ENCODE measurements around the gene CAPRIN1. TPM values are rescaled to one million over a fixed set of nuclear protein-coding genes. Genes with fewer than 3 reads are reported as not detected.

Gene CAPRIN1
- total RNA-seq (2014; rRNA removed; shearing (Covaris generic); ENCODE audit: low replicate concordance) = 199 and 235 TPM in 2 replicates

DNA sequence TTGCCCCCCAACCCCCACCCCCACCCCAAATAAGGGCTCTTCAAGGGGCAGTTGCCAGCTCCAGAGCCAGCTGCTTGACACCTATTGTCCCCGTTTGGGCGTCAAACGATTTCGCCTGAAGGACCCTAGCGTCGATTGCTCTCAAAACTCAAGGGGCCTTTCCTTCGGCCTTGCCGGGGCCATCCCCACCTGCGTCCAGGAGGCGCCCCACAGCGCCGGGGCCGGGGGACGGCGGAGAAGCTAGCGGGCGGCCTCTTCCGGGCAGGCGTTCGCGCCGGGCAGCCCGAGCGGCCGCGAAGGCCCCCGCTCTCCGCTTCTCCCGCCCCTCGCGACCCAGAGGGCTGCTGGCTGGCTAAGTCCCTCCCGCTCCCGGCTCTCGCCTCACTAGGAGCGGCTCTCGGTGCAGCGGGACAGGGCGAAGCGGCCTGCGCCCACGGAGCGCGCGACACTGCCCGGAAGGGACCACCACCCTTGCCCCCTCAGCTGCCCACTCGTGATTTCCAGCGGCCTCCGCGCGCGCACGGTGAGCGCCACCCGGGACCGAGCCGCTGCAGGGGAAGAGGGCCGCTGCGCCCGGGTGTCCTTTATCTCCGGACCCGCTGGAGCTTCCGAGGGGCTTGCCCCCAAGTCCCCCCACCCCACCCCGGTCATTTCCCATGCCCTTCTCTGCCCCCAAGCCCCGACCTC lies at the start of gene CAPRIN1:
Gene CAPRIN1 (plus strand): TSS at position 383 of the 687 bp plus-strand sequence. CDS start 690 bp downstream, outside the sequence.
- no peaks in the 10 kb centered on the region for H3K27me3 ChIP-seq
- no peaks in the 10 kb centered on the region for H3K9me3 ChIP-seq
- peak; percentile 90 for DNase-seq
- peaks cover 43% of the 10 kb centered on the region for H3K36me3 ChIP-seq
- peak within 1 kb of the TSS; percentile 91 for H3K4me3 ChIP-seq

DNA sequence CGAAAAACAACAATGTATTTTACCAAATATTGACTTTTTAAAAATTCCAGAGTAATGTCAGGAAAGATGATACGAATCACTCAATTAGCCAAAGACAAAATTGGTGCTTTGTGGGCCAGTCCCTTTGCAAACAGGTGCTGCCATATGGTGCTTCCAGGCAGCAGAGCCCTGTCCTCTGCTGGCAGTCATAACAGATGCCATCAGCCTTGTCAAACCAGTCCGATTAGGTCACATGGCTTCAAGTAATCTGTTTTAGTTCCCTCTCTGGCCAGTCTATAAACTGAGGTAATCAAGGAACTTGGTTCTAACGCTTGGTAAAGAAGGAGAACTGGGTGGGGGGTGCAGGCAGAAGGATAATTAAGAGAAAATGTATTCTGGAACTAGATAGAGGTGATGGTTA lies 49.1 kb upstream of the CAPRIN1 start:
- Histone ChIP-seq H3K4me3 (no peak overlapping the region), H3K9me3 (no peaks in the 10 kb centered on the region), H3K27me3 (peaks cover 3% of the 10 kb centered on the region; the same call in 1 of the 2 replicates), H3K36me3 (no peaks in the 10 kb centered on the region)
- DNase-seq = no peak

GRCh38 chr11:34004236-34004635 lies 47.3 kb upstream of the CAPRIN1 start:
- no peaks in the 10 kb centered on the region for H3K36me3 ChIP-seq
- DNase-seq = no peak

GRCh38 chr11:34006876-34007275 lies 44.7 kb upstream of the CAPRIN1 start:
- no peaks in the 10 kb centered on the region for H3K9me3 ChIP-seq
- no peak for DNase-seq
- H3K27me3 ChIP-seq = peaks cover 3% of the 10 kb centered on the region; the same call in 1 of the 2 replicates
- no peak overlapping the region for H3K4me3 ChIP-seq
- no peaks in the 10 kb centered on the region for H3K36me3 ChIP-seq

More at GRCh38 chr11:34004236-34004635, 47.3 kb upstream of the CAPRIN1 start:
- Histone ChIP-seq H3K27me3 (peaks cover 3% of the 10 kb centered on the region; the same call in 1 of the 2 replicates), H3K9me3 (no peaks in the 10 kb centered on the region), H3K4me3 (no peak overlapping the region)

DNA sequence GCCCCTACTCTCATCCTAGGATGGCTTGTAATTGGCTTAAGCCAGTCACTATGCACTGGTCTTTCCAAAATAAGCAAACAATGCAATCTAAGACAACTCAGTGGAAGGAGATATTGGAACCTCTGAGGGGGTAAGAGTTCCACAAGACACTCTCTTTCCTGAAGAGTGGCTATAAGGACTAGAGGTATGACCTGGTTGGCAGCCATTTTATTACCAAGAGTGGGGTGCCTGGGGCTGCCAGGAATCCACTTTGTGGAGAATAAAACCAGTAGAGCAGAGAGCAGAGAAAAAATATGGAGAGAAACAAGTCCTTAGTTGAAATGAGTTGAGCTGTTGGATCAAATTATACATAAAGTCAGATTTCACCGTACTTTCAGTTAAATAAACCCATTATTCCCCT lies 38.8 kb upstream of the CAPRIN1 start:
- no peaks in the 10 kb centered on the region for H3K36me3 ChIP-seq
- H3K27me3 ChIP-seq = no peaks in the 10 kb centered on the region
- no peak overlapping the region for H3K4me3 ChIP-seq
- DNase-seq = no peak
- H3K9me3 ChIP-seq = peaks cover 3% of the 10 kb centered on the region

DNA sequence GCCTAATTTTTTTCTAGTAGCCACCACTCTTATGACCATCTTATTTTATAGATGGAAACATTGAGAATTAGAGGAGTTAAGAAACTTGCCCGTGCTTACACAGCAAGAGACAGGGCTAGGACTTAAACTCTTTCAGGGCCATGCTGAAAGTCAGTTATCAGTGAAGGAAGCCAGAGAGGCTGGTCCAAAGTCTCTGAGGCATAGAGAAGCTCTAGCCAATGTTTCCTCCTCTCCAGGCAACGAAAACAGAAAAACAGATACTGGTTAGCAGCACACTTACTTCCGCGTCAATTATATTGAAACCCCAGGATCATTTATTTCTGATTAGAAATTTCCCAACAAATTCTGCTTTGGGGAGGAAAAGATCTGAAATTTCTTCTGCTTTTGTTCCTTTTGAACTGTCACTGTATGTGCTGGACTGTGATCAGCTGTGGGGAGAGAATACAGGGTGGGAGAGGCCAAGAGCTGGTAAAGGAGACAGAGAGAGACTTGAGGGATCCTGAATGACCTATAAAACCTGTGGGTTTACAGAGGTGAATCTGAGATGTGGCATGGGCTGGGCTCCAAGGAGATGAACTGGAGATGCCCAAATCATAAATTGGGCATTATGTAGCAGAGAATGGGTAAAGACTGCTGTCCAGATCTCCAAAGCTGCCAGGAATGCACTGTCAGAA lies 37.5 kb upstream of the CAPRIN1 start:
- H3K9me3 ChIP-seq = peaks cover 3% of the 10 kb centered on the region
- no peaks in the 10 kb centered on the region for H3K27me3 ChIP-seq
- no peak for DNase-seq
- no peaks in the 10 kb centered on the region for H3K36me3 ChIP-seq
- H3K4me3 ChIP-seq = no peak overlapping the region

GRCh38 chr11:34021977-34022735 lies 29.4 kb upstream of the CAPRIN1 start:
- Histone ChIP-seq H3K4me3 (no peak overlapping the region), H3K9me3 (peaks cover 2% of the 10 kb centered on the region), H3K27me3 (no peaks in the 10 kb centered on the region), H3K36me3 (no peaks in the 10 kb centered on the region)
- DNase-seq = no peak

DNA sequence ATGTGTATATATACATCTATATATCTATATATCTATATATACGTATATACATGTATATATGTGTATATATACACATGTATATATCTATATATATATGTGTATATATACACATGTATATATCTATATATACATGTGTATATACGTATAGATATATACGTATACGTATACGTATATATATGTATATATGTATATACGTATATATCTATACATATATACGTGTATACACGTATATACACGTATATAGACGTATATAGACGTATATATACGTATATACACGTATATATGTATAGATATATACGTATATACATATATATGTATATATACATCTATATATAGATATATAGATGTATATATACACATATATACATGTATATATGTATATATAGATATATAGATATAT lies 25.1 kb upstream of the CAPRIN1 start:
- no peak overlapping the region for H3K4me3 ChIP-seq
- peaks cover 2% of the 10 kb centered on the region for H3K9me3 ChIP-seq
- no peaks in the 10 kb centered on the region for H3K36me3 ChIP-seq
- no peak for DNase-seq
- no peaks in the 10 kb centered on the region for H3K27me3 ChIP-seq

DNA sequence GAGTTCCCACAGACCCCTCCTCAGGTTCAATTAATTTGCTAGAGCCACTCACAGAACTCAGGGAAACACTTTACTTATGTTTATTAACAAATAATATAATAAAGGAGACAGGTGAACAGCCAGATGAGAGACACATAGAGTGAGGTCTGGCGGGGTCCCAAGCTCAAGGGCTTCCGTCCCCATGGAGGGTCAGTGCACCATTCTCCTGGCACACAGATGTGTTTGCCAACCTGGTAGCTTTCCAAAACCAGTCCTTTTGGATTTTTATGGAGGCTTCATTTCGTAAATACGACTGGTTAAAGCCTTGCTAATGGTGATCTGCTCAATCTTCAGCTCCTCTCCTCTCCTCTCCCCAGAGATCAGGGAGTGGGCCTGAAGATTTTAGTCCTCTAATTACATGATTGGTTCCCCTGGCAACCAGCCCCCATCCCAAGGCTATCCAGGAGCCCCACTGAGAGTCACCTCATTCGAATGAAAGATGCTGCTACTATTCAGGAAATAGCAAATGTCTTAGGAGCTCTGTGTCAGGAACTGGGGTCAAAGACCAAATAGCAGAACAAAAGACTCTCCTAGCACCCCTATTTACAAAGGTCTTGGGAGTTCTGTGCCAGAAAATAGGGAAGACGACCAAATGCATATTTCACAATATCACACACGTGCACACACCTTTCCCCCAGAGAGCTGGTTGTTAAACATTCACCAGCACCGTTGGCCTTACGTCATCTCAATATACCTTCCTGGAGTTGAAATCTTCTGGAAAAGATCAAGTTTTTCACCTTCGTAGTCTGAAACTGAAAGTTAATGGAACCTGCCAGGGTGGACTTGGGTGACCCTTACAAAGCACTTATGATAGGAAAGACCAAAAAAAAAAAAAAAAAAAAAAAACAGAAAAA lies 23.8 kb upstream of the CAPRIN1 start:
- no peak overlapping the region for H3K4me3 ChIP-seq
- H3K36me3 ChIP-seq = no peaks in the 10 kb centered on the region
- DNase-seq = no peak
- no peaks in the 10 kb centered on the region for H3K9me3 ChIP-seq
- H3K27me3 ChIP-seq = no peaks in the 10 kb centered on the region

GRCh38 chr11:34028425-34028824 lies 23.1 kb upstream of the CAPRIN1 start:
- H3K36me3 ChIP-seq = no peaks in the 10 kb centered on the region
- peak; percentile 93 for DNase-seq
- no peaks in the 10 kb centered on the region for H3K27me3 ChIP-seq
- no peaks in the 10 kb centered on the region for H3K9me3 ChIP-seq
- H3K4me3 ChIP-seq = no peak overlapping the region

DNA sequence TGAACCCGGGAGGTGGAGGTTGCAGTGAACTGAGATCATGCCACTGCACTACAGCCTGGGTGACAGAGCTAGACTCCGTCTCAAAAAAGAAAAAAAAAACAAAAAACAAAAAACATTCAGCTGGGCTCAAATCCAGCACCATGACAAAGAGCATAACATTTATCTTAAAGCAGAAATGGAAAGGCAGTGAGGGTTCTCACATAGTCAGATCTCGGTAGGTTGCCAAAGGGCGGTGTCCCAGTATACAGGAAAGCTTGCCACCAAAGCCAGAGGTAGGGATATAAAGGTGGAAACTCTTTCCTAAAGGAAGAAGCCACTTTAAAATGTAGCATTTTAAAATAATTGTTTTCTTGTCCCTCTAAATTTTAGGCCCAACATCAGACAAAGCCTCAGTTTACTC lies 22.4 kb upstream of the CAPRIN1 start:
- H3K9me3 ChIP-seq = no peaks in the 10 kb centered on the region
- no peak overlapping the region for H3K4me3 ChIP-seq
- no peaks in the 10 kb centered on the region for H3K27me3 ChIP-seq
- peak; percentile 82 for DNase-seq
- H3K36me3 ChIP-seq = no peaks in the 10 kb centered on the region

DNA sequence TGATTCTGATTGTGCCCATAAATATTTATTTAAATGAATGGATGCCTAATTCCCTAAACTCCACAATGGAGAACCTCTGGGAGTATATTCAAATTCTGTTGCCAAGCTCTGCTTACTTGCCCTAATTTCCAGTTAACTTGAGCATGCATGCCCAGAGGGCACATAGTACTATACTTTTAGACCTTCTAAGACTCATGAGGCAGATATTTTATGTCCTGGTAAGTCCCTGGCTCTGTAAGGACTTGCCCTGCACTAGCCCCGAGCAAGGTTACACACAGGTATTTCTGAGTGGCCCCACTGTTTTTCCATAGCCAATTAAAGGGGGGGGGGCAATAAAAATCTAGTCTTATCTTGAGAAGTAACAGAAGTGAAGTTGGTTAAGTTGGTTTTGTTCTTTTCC lies 21.1 kb upstream of the CAPRIN1 start:
- H3K9me3 ChIP-seq = no peaks in the 10 kb centered on the region
- H3K27me3 ChIP-seq = no peaks in the 10 kb centered on the region
- H3K36me3 ChIP-seq = no peaks in the 10 kb centered on the region
- DNase-seq = peak; percentile 17
- H3K4me3 ChIP-seq = no peak overlapping the region

DNA sequence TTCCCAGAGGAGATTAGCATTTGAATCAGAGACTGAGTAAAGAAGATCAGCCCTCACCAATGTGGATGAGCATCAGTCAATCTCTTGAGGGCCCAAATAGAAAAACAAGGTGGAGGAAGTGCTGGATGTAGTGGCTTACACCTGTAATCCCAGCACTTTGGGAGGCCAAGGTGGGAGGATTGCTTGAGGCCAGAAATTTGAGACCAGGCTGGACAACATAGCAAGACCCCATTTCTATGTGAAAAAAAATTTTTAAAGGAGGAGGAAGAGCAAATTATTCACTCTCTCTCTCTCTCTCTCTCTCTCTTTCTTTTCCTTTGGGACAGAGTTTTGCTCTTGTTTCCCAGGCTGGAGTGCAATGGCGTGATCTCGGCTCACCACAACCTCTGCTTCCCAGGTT lies 18.1 kb upstream of the CAPRIN1 start:
- Histone ChIP-seq H3K36me3 (no peaks in the 10 kb centered on the region), H3K27me3 (no peaks in the 10 kb centered on the region), H3K9me3 (no peaks in the 10 kb centered on the region), H3K4me3 (no peak overlapping the region)
- no peak for DNase-seq

DNA sequence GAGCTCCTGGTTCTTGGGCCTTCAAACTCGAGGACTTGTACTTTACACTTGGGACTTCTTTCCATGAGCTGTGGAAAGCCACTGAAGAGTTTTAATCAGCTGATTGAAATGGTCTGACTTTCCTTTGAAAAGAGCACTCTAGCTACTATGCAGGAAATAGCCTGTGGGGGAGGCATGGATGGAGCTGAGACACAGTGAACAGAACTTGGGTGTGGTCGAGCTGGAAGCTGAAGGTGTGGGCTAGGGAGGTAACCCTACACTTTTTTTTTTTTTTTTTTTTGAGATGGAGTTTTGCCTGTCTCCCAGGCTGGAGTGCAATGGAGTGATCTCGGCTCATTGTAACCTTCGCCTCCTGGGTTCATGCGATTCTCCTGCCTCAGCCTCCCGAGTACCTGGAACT lies 17.5 kb upstream of the CAPRIN1 start:
- DNase-seq = no peak
- no peaks in the 10 kb centered on the region for H3K36me3 ChIP-seq
- no peaks in the 10 kb centered on the region for H3K9me3 ChIP-seq
- H3K4me3 ChIP-seq = no peak overlapping the region
- no peaks in the 10 kb centered on the region for H3K27me3 ChIP-seq

GRCh38 chr11:34036456-34036855 lies 15.1 kb upstream of the CAPRIN1 start:
- H3K4me3 ChIP-seq = no peak overlapping the region
- no peaks in the 10 kb centered on the region for H3K36me3 ChIP-seq
- H3K27me3 ChIP-seq = no peaks in the 10 kb centered on the region
- DNase-seq = no peak
- H3K9me3 ChIP-seq = no peaks in the 10 kb centered on the region

- Histone ChIP-seq H3K27me3 (no peaks in the 10 kb centered on the region), H3K36me3 (no peaks in the 10 kb centered on the region), H3K4me3 (no peak overlapping the region), H3K9me3 (no peaks in the 10 kb centered on the region)
- DNase-seq = no peak
Measured at GRCh38 chr11:34037016-34037415, 14.5 kb upstream of the CAPRIN1 start.

Measured in MG63 (cell line).